ENCODE measurements around the gene ITGA3. TPM values are rescaled to one million over a fixed set of nuclear protein-coding genes. Genes with fewer than 3 reads are reported as not detected.

ITGA3 gene
- total and polyA plus RNA-seq, 2 of the 13 experiments (the other 11 are each of a cell fraction or from before 2014, with no cell fraction given): 0.48 to 0.69 TPM

DNA sequence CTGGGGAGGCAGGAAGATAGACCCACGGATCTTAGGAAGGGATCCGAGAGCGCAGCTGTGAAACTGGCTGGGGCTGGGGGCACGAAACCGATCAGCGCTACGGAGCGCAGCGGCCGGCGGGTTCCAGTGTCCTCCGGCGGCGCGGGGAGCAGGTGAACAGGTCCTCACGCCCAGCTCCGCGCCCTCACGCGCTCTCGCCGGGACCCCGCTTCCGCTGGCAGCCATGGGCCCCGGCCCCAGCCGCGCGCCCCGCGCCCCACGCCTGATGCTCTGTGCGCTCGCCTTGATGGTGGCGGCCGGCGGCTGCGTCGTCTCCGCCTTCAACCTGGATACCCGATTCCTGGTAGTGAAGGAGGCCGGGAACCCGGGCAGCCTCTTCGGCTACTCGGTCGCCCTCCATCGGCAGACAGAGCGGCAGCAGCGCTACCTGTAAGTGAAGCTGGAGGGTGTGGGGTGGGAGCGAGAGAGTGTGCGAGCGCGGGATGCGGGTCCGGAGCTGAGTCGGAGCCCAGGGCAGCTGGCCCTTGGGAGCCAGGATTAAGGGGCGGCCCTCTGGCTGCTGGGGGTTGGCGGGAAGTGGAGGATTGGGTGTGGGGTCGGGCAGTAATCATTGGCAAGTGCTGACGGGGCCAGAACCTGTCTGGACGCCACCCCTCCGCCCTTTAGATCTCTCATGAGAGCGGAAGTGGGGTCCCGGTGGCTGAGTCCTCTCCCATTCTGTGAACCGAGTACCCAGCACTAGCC lies 479 bp downstream of the ITGA3 start (continued):
- TF ChIP-seq, protein P1, sequence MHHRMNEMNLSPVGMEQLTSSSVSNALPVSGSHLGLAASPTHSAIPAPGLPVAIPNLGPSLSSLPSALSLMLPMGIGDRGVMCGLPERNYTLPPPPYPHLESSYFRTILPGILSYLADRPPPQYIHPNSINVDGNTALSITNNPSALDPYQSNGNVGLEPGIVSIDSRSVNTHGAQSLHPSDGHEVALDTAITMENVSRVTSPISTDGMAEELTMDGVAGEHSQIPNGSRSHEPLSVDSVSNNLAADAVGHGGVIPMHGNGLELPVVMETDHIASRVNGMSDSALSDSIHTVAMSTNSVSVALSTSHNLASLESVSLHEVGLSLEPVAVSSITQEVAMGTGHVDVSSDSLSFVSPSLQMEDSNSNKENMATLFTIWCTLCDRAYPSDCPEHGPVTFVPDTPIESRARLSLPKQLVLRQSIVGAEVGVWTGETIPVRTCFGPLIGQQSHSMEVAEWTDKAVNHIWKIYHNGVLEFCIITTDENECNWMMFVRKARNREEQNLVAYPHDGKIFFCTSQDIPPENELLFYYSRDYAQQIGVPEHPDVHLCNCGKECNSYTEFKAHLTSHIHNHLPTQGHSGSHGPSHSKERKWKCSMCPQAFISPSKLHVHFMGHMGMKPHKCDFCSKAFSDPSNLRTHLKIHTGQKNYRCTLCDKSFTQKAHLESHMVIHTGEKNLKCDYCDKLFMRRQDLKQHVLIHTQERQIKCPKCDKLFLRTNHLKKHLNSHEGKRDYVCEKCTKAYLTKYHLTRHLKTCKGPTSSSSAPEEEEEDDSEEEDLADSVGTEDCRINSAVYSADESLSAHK (CRISPR knock-in tag; IDR thresholded peaks at IDR 0.05; ENCODE audit: borderline replicate concordance): no peak
- TF ChIP-seq RARA (CRISPR knock-in tag; IDR thresholded peaks at IDR 0.05): no peak
- TF ChIP-seq, protein P2, sequence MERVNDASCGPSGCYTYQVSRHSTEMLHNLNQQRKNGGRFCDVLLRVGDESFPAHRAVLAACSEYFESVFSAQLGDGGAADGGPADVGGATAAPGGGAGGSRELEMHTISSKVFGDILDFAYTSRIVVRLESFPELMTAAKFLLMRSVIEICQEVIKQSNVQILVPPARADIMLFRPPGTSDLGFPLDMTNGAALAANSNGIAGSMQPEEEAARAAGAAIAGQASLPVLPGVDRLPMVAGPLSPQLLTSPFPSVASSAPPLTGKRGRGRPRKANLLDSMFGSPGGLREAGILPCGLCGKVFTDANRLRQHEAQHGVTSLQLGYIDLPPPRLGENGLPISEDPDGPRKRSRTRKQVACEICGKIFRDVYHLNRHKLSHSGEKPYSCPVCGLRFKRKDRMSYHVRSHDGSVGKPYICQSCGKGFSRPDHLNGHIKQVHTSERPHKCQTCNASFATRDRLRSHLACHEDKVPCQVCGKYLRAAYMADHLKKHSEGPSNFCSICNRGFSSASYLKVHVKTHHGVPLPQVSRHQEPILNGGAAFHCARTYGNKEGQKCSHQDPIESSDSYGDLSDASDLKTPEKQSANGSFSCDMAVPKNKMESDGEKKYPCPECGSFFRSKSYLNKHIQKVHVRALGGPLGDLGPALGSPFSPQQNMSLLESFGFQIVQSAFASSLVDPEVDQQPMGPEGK (CRISPR knock-in tag; IDR thresholded peaks at IDR 0.05): 0 out of 2 replicates have a peak, but pooled peaks have one; percentile 5
- no peak for TF ChIP-seq KDM5A (IDR thresholded peaks at IDR 0.05; ENCODE audit: borderline replicate concordance, low read length)
- peak; percentile 26 for TF ChIP-seq ZEB1 (IDR thresholded peaks at IDR 0.05; ENCODE audit: insufficient replicate concordance, low read depth)
- no peak for TF ChIP-seq MLLT10 (CRISPR knock-in tag; IDR thresholded peaks at IDR 0.05)
- TF ChIP-seq, protein P3, sequence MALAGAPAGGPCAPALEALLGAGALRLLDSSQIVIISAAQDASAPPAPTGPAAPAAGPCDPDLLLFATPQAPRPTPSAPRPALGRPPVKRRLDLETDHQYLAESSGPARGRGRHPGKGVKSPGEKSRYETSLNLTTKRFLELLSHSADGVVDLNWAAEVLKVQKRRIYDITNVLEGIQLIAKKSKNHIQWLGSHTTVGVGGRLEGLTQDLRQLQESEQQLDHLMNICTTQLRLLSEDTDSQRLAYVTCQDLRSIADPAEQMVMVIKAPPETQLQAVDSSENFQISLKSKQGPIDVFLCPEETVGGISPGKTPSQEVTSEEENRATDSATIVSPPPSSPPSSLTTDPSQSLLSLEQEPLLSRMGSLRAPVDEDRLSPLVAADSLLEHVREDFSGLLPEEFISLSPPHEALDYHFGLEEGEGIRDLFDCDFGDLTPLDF (CRISPR knock-in tag; IDR thresholded peaks at IDR 0.05): no peak
- TF ChIP-seq ZNF556 (CRISPR knock-in tag; IDR thresholded peaks at IDR 0.05; ENCODE audit: borderline replicate concordance): peak; percentile 77; the same call in 1 of the 2 replicates
- TF ChIP-seq ZNF343 (CRISPR knock-in tag; IDR thresholded peaks at IDR 0.05): peak; percentile 53; the same call in 1 of the 2 replicates
- no peak for TF ChIP-seq SP4 (CRISPR knock-in tag; IDR thresholded peaks at IDR 0.05)
- TF ChIP-seq, protein P4, sequence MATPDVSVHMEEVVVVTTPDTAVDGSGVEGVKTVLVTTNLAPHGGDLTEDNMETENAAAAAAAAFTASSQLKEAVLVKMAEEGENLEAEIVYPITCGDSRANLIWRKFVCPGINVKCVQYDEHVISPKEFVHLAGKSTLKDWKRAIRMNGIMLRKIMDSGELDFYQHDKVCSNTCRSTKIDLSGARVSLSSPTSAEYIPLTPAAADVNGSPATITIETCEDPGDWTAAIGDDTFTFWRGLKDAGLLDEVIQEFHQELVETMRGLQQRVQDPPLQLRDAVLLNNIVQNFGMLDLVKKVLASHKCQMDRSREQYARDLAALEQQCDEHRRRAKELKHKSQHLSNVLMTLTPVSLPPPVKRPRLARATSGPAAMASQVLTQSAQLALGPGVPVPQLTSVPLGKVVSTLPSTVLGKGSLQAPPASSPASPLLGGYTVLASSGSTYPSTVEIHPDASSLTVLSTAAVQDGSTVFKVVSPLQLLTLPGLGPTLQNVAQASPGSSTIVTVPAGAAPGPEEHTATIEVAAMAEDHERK (CRISPR knock-in tag; IDR thresholded peaks at IDR 0.05; ENCODE audit: low read depth): no peak
- TF ChIP-seq, protein P5, sequence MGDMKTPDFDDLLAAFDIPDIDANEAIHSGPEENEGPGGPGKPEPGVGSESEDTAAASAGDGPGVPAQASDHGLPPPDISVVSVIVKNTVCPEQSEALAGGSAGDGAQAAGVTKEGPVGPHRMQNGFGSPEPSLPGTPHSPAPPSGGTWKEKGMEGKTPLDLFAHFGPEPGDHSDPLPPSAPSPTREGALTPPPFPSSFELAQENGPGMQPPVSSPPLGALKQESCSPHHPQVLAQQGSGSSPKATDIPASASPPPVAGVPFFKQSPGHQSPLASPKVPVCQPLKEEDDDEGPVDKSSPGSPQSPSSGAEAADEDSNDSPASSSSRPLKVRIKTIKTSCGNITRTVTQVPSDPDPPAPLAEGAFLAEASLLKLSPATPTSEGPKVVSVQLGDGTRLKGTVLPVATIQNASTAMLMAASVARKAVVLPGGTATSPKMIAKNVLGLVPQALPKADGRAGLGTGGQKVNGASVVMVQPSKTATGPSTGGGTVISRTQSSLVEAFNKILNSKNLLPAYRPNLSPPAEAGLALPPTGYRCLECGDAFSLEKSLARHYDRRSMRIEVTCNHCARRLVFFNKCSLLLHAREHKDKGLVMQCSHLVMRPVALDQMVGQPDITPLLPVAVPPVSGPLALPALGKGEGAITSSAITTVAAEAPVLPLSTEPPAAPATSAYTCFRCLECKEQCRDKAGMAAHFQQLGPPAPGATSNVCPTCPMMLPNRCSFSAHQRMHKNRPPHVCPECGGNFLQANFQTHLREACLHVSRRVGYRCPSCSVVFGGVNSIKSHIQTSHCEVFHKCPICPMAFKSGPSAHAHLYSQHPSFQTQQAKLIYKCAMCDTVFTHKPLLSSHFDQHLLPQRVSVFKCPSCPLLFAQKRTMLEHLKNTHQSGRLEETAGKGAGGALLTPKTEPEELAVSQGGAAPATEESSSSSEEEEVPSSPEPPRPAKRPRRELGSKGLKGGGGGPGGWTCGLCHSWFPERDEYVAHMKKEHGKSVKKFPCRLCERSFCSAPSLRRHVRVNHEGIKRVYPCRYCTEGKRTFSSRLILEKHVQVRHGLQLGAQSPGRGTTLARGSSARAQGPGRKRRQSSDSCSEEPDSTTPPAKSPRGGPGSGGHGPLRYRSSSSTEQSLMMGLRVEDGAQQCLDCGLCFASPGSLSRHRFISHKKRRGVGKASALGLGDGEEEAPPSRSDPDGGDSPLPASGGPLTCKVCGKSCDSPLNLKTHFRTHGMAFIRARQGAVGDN (CRISPR knock-in tag; IDR thresholded peaks at IDR 0.05): peak; percentile 72
- no peak for TF ChIP-seq NR1H2 (CRISPR knock-in tag; IDR thresholded peaks at IDR 0.05; ENCODE audit: borderline replicate concordance, low read depth)
- TF ChIP-seq AGO2 (optimal IDR thresholded peaks at IDR 0.05; ENCODE audit: low read depth, low read length): no peak
- TF ChIP-seq ZNF10 (CRISPR knock-in tag; IDR thresholded peaks at IDR 0.05; ENCODE audit: borderline replicate concordance, low read depth): no peak
- TF ChIP-seq ZMYM2 (CRISPR knock-in tag; IDR thresholded peaks at IDR 0.05): no peak
- TF ChIP-seq ZNF749 (CRISPR knock-in tag; IDR thresholded peaks at IDR 0.05; ENCODE audit: borderline replicate concordance): no peak
